Measurements from ENCODE around the gene PNCK. TPM values are rescaled to one million over a fixed set of nuclear protein-coding genes. Genes with fewer than 3 reads are reported as not detected.

The PNCK gene
- total and polyA plus RNA-seq, 2 of the 13 experiments (the other 11 are each of a cell fraction or from before 2014, with no cell fraction given) = 33.1 TPM; not detected in 1

DNA sequence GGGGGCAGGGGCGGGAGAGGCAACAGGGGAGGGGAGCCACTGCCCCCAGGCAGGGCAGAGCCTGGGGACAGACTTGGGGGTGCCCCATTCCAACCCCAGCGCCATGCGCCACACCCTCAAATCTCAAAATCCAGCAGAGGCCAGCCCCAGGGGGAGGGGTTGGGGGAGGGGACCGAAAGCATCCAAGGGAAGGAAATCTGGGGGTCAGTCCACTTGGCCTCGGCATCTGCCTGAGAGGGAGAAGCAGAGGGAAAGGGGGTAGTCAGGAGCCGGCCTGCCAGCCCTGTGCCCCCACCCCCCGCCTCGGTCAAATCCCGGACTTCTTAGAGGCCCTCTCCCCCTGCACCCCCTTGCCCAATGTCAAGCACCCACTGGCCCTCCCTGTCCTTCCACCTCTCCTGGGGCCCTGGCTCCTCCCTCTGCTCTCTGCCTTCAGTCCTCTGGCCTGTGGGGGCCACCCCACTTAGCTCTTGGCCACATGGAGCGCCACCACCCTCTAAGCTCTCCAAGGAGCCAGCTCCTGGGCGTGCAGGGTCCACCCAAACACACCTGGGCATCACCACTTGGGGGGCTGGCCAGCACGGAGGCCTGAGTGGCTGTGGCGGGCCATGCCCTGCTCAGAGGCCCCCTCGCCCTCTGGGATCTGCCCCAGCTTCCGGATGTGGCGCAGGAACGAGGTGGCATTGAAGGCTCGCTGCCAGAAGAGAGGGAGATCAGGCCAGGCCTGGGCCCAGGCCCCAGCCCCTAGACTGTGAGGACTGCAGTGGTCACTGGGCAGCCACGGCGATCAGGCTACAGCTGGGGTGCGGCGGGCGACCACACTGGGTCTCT, 3.5 kb downstream of the PNCK start:
- Histone ChIP-seq H3K36me3 (replicated peaks in 1 of 2; ENCODE audit: control insufficient read depth in 1 of 2, insufficient read depth in 2 of 2, low read length in 2 of 2) (no peaks in the 10 kb centered on the region), H3K79me2 (ENCODE audit: insufficient read depth, low read length) (no peaks in the 10 kb centered on the region), H3K4me3 (replicated peaks in 1 of 3; ENCODE audit: insufficient read depth in 1 of 3, low read depth in 2 of 3, low read length in 3 of 3) (no peak overlapping the region), H3K27me3 (ENCODE audit: control insufficient read depth in 1 of 2, insufficient read depth in 2 of 2, low read length in 2 of 2) (peaks cover 0 to 9% of the 10 kb centered on the region in 2 experiments; a peak in 2 of 5 replicates), H4K20me1 (ENCODE audit: insufficient read depth, low read length) (no peaks in the 10 kb centered on the region), H3K9ac (ENCODE audit: insufficient read depth, low read depth, low read length) (no peak overlapping the region), H3K4me2 (ENCODE audit: low read depth, low read length) (no peak overlapping the region), H3K9me3 (ENCODE audit: low read length) (no peaks in the 10 kb centered on the region), H3K4me1 (ENCODE audit: insufficient read depth, low read length) (peaks cover 58% of the 10 kb centered on the region), H3K27ac (ENCODE audit: extremely low read length, insufficient read depth, low read length) (no peak overlapping the region), H2AFZ (ENCODE audit: low read length) (no peak overlapping the region)
- ATAC-seq = no peak
- no TSS peak for BruUV-seq (replicated peaks)
- 78% methylated on average over 3 of the region's 23 CpGs for WGBS (ENCODE audit: low lambda C conversion rate)
- DNase-seq (ENCODE audit: low spot score) = no peak
- intact Hi-C loops (cut with micrococcal nuclease; ENCODE audit: unreplicated experiment) = loop anchor here (2.0 kb wide), 1 partner anchor 115 kb away; no protein-coding TSS in a partner anchor
- in situ Hi-C loops (cut with HindIII; ENCODE audit: extremely low pct_ligation_motif_present, low pct_unique_long_range_greater_than_20kb) = loop anchor here (5.0 to 25.0 kb wide), 2 partner anchors 113 to 708 kb away; no protein-coding TSS in a partner anchor
- CTCF ChIA-PET (ENCODE audit: low intra/inter-chr PET ratio, low total read pairs) = interaction anchor here (1.3 to 3.1 kb wide), 5 partner anchors 39 to 131 kb away, joined by 3 to 35 read pairs (median 5); no protein-coding TSS in a partner anchor
- POLR2A ChIA-PET = interaction anchor here (1.3 kb wide), 1 partner anchor 47 kb away, joined by 3 read pairs; no protein-coding TSS in a partner anchor
- FAIRE-seq = no peak
- no peak for TF ChIP-seq ZNF350 (CRISPR knock-in tag; IDR thresholded peaks at IDR 0.05; ENCODE audit: borderline replicate concordance, low read depth)
- TF ChIP-seq, protein P1, sequence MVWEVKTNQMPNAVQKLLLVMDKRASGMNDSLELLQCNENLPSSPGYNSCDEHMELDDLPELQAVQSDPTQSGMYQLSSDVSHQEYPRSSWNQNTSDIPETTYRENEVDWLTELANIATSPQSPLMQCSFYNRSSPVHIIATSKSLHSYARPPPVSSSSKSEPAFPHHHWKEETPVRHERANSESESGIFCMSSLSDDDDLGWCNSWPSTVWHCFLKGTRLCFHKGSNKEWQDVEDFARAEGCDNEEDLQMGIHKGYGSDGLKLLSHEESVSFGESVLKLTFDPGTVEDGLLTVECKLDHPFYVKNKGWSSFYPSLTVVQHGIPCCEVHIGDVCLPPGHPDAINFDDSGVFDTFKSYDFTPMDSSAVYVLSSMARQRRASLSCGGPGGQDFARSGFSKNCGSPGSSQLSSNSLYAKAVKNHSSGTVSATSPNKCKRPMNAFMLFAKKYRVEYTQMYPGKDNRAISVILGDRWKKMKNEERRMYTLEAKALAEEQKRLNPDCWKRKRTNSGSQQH (CRISPR knock-in tag; IDR thresholded peaks at IDR 0.05; ENCODE audit: low read depth) = no peak
- TF ChIP-seq RXRB (CRISPR knock-in tag; IDR thresholded peaks at IDR 0.05; ENCODE audit: borderline replicate concordance) = no peak
- no peak for TF ChIP-seq ZMYM2 (CRISPR knock-in tag; IDR thresholded peaks at IDR 0.05)
- TF ChIP-seq, protein P2, sequence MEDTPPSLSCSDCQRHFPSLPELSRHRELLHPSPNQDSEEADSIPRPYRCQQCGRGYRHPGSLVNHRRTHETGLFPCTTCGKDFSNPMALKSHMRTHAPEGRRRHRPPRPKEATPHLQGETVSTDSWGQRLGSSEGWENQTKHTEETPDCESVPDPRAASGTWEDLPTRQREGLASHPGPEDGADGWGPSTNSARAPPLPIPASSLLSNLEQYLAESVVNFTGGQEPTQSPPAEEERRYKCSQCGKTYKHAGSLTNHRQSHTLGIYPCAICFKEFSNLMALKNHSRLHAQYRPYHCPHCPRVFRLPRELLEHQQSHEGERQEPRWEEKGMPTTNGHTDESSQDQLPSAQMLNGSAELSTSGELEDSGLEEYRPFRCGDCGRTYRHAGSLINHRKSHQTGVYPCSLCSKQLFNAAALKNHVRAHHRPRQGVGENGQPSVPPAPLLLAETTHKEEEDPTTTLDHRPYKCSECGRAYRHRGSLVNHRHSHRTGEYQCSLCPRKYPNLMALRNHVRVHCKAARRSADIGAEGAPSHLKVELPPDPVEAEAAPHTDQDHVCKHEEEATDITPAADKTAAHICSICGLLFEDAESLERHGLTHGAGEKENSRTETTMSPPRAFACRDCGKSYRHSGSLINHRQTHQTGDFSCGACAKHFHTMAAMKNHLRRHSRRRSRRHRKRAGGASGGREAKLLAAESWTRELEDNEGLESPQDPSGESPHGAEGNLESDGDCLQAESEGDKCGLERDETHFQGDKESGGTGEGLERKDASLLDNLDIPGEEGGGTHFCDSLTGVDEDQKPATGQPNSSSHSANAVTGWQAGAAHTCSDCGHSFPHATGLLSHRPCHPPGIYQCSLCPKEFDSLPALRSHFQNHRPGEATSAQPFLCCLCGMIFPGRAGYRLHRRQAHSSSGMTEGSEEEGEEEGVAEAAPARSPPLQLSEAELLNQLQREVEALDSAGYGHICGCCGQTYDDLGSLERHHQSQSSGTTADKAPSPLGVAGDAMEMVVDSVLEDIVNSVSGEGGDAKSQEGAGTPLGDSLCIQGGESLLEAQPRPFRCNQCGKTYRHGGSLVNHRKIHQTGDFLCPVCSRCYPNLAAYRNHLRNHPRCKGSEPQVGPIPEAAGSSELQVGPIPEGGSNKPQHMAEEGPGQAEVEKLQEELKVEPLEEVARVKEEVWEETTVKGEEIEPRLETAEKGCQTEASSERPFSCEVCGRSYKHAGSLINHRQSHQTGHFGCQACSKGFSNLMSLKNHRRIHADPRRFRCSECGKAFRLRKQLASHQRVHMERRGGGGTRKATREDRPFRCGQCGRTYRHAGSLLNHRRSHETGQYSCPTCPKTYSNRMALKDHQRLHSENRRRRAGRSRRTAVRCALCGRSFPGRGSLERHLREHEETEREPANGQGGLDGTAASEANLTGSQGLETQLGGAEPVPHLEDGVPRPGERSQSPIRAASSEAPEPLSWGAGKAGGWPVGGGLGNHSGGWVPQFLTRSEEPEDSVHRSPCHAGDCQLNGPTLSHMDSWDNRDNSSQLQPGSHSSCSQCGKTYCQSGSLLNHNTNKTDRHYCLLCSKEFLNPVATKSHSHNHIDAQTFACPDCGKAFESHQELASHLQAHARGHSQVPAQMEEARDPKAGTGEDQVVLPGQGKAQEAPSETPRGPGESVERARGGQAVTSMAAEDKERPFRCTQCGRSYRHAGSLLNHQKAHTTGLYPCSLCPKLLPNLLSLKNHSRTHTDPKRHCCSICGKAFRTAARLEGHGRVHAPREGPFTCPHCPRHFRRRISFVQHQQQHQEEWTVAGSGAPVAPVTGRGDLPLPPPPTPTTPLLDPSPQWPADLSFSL (CRISPR knock-in tag; IDR thresholded peaks at IDR 0.05) = no peak
- no peak for TF ChIP-seq ZNF670 (CRISPR knock-in tag; IDR thresholded peaks at IDR 0.05; ENCODE audit: borderline replicate concordance)
- TF ChIP-seq, protein P3, sequence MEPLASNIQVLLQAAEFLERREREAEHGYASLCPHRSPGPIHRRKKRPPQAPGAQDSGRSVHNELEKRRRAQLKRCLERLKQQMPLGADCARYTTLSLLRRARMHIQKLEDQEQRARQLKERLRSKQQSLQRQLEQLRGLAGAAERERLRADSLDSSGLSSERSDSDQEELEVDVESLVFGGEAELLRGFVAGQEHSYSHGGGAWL (CRISPR knock-in tag; IDR thresholded peaks at IDR 0.05) = no peak
- TF ChIP-seq ZNF615 (CRISPR knock-in tag; IDR thresholded peaks at IDR 0.05; ENCODE audit: borderline replicate concordance) = no peak
- no peak for TF ChIP-seq SRSF4 (IDR thresholded peaks at IDR 0.05; ENCODE audit: low read depth, low read length, poor library complexity, severe bottlenecking)
- TF ChIP-seq, protein P4, sequence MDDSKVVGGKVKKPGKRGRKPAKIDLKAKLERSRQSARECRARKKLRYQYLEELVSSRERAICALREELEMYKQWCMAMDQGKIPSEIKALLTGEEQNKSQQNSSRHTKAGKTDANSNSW (CRISPR knock-in tag; IDR thresholded peaks at IDR 0.05; ENCODE audit: borderline replicate concordance) = no peak
- no peak for TF ChIP-seq RBFOX2 (IDR thresholded peaks at IDR 0.05; ENCODE audit: low read depth, low read length)
- no peak for TF ChIP-seq KLF9 (CRISPR knock-in tag; IDR thresholded peaks at IDR 0.05; ENCODE audit: low read depth)

Data from HepG2 (cell line).